H9 (cell line): ENCODE measurements around the gene POFUT2. TPM values are rescaled to one million over a fixed set of nuclear protein-coding genes. Genes with fewer than 3 reads are reported as not detected.

Experiments used
- DNase-seq: peaks from one replicate; pipeline ENCODE4 v3.0.0-alpha.2; 2017
- H2AFZ ChIP-seq: one replicate; pipeline ENCODE4 v1.6.1; 2013; ENCODE audit warnings: mild to moderate bottlenecking, low read length, control low read depth, moderate library complexity
- H2AK5ac ChIP-seq: 2 replicates; pipeline ENCODE4 v1.6.1; 2013; ENCODE audit warnings: low read length, control low read depth, mixed read lengths; ENCODE audit not compliant: insufficient read length
- H2BK120ac ChIP-seq: one replicate; pipeline ENCODE4 v1.6.1; 2013; ENCODE audit warnings: low read depth, mild to moderate bottlenecking, low read length, control low read depth, inconsistent platforms; ENCODE audit not compliant: poor library complexity, severe bottlenecking
- H2BK12ac ChIP-seq: 2 replicates; pipeline ENCODE4 v1.6.1; 2013; ENCODE audit warnings: low read length, control low read depth, mixed read lengths, low read depth; ENCODE audit not compliant: insufficient read length
- H2BK15ac ChIP-seq: 2 replicates; pipeline ENCODE4 v1.6.1; 2013; ENCODE audit warnings: low read depth, low read length, control low read depth
- H2BK20ac ChIP-seq: one replicate; pipeline ENCODE4 v1.6.1; 2013; ENCODE audit warnings: low read depth, mild to moderate bottlenecking, low read length, control low read depth, inconsistent platforms; ENCODE audit not compliant: poor library complexity, severe bottlenecking
- H2BK5ac ChIP-seq: 2 replicates; pipeline ENCODE4 v1.6.1; 2013; ENCODE audit warnings: low read length, control low read depth, mixed read lengths; ENCODE audit not compliant: insufficient read length
- H3K14ac ChIP-seq: 2 replicates; pipeline ENCODE4 v1.6.1; 2013; ENCODE audit warnings: low read length, control low read depth; ENCODE audit not compliant: insufficient read depth
- H3K18ac ChIP-seq: 2 replicates; pipeline ENCODE4 v1.6.1; 2013; ENCODE audit warnings: low read depth, mild to moderate bottlenecking, mixed read lengths, low read length, control low read depth; ENCODE audit not compliant: insufficient read length
- H3K23ac ChIP-seq: 2 replicates; pipeline ENCODE4 v1.6.1; 2013; ENCODE audit warnings: low read length, control low read depth, mixed read lengths, low read depth; ENCODE audit not compliant: insufficient read length
- H3K23me2 ChIP-seq: 2 replicates; pipeline ENCODE4 v1.6.1; 2013; ENCODE audit warnings: low read depth, mild to moderate bottlenecking, mixed read lengths, low read length, control low read depth; ENCODE audit not compliant: insufficient read length, poor library complexity, severe bottlenecking
- H3K27ac ChIP-seq: 2 replicates; pipeline ENCODE4 v1.5.1; 2013; ENCODE audit warnings: low read length, control low read depth, mixed read lengths, low read depth; ENCODE audit not compliant: insufficient read length
- H3K27me3 ChIP-seq: 2 replicates; pipeline ENCODE4 v1.6.1; 2013; ENCODE audit warnings: low read length, control low read depth, inconsistent platforms; ENCODE audit not compliant: insufficient read depth
- H3K4ac ChIP-seq: 2 replicates; pipeline ENCODE4 v1.6.1; 2013; ENCODE audit warnings: low read depth, mild to moderate bottlenecking, control low read depth, inconsistent platforms, low read length, moderate library complexity
- H3K4me1 ChIP-seq: 2 replicates; pipeline ENCODE4 v1.6.1; 2013; ENCODE audit warnings: low read length, control low read depth, inconsistent platforms; ENCODE audit not compliant: insufficient read depth
- H3K4me2 ChIP-seq: 2 replicates; pipeline ENCODE4 v1.6.1; 2013; ENCODE audit warnings: low read length, control low read depth, mixed read lengths; ENCODE audit not compliant: insufficient read length, insufficient read depth
- H3K56ac ChIP-seq: 2 replicates; pipeline ENCODE4 v1.6.1; 2013; ENCODE audit warnings: low read depth, mild to moderate bottlenecking, mixed read lengths, low read length, control low read depth; ENCODE audit not compliant: insufficient read length
- H3K79me1 ChIP-seq: 2 replicates; pipeline ENCODE4 v1.6.1; 2013; ENCODE audit warnings: low read depth, mild to moderate bottlenecking, moderate library complexity, low read length, control low read depth, inconsistent platforms; ENCODE audit not compliant: insufficient read depth, poor library complexity, severe bottlenecking
- H3K79me2 ChIP-seq: 2 replicates; pipeline ENCODE4 v1.6.1; 2013; ENCODE audit warnings: low read length, control low read depth, inconsistent platforms; ENCODE audit not compliant: insufficient read depth
- H3K9ac ChIP-seq: 2 replicates; pipeline ENCODE4 v1.6.1; 2013; ENCODE audit warnings: low read length, control low read depth, mixed read lengths; ENCODE audit not compliant: insufficient read length; ENCODE audit errors: extremely low read depth
- H3K9me3 ChIP-seq: one replicate; pipeline ENCODE4 v1.6.1; 2013; ENCODE audit warnings: low read depth, low read length, inconsistent platforms; ENCODE audit not compliant: control insufficient read depth
- H3T11ph ChIP-seq: one replicate; pipeline ENCODE4 v1.6.1; 2013; ENCODE audit warnings: mild to moderate bottlenecking, low read length, control low read depth, inconsistent platforms
- H4K20me1 ChIP-seq: one replicate; pipeline ENCODE4 v1.6.1; 2013; ENCODE audit not compliant: control insufficient read depth, insufficient read length, insufficient read depth
- H4K5ac ChIP-seq: 2 replicates; pipeline ENCODE4 v1.6.1; 2013; ENCODE audit warnings: low read depth, mild to moderate bottlenecking, mixed read lengths, low read length, control low read depth; ENCODE audit not compliant: insufficient read length
- H4K8ac ChIP-seq: replicated peaks from 2 replicates; pipeline ENCODE4 v1.6.1; 2013; ENCODE audit warnings: low read length, control low read depth, mixed read lengths, low read depth; ENCODE audit not compliant: insufficient read length
- H4K91ac ChIP-seq: 2 replicates; pipeline ENCODE4 v1.6.1; 2013; ENCODE audit warnings: low read depth, mild to moderate bottlenecking, moderate library complexity, mixed read lengths, low read length, control low read depth; ENCODE audit not compliant: insufficient read length
- H3K27ac Mint-ChIP-seq, 3 experiments: 2 replicates in 2 of 3; 3 replicates in 1 of 3; pipeline ENCODE4 v1.8.0; 2020 to 2021; ENCODE audit warnings: mixed read lengths in 3 of 3, mild to moderate bottlenecking in 1 of 3, moderate library complexity in 1 of 3
- H3K27me3 Mint-ChIP-seq: 2 replicates; pipeline ENCODE4 v1.8.0; 2021; ENCODE audit warnings: low read depth, mild to moderate bottlenecking, moderate library complexity, mixed read lengths
- H3K36me3 Mint-ChIP-seq, 3 experiments: 2 replicates in 2 of 3; 3 replicates in 1 of 3; pipeline ENCODE4 v1.8.0; 2020 to 2021; ENCODE audit warnings: low read depth in 3 of 3, mixed read lengths in 3 of 3; ENCODE audit not compliant: insufficient read depth in 1 of 3
- H3K4me1 Mint-ChIP-seq, 2 experiments: 2 replicates each; pipeline ENCODE4 v1.8.0; 2020; ENCODE audit warnings: mixed read lengths in 2 of 2
- H3K4me3 Mint-ChIP-seq, 2 experiments: 2 replicates in 1 of 2; 3 replicates in 1 of 2; pipeline ENCODE4 v1.8.0; 2020 to 2021; ENCODE audit warnings: mild to moderate bottlenecking in 2 of 2, mixed read lengths in 2 of 2, moderate library complexity in 1 of 2
- H3K9me3 Mint-ChIP-seq, 2 experiments: 2 replicates in 1 of 2; 3 replicates in 1 of 2; pipeline ENCODE4 v1.8.0; 2020; ENCODE audit warnings: mild to moderate bottlenecking in 2 of 2, mixed read lengths in 2 of 2, moderate library complexity in 1 of 2
- WGBS: extraction: QIAGEN DNeasy Blood & Tissue Kit; methylation state at CpG from one replicate; pipeline ENCODE4 v1.1.7; 2013; ENCODE audit warnings: missing lambda C conversion rate, low lambda C conversion rate, mixed read lengths; ENCODE audit not compliant: insufficient read length; ENCODE audit errors: extremely low coverage; 5-methylcytosine and 5-hydroxymethylcytosine counted together
- total RNA-seq: library from RNA; stranded (reverse); gene quantifications from 2 replicates; pipeline ENCODE4 v1.2.1, GENCODE V29; 2021
- TF ChIP-seq, protein P1 (sequence below): fragments of 200-600 bp; sonication (generic); conservative IDR thresholded peaks from 3 replicates; pipeline ENCODE4 v1.8.0; 2021; ENCODE audit warnings: antibody characterized with exemption, mild to moderate bottlenecking

The POFUT2 gene
- total RNA-seq, 1 experiment from 2014 or later = 34.8 TPM

DNA sequence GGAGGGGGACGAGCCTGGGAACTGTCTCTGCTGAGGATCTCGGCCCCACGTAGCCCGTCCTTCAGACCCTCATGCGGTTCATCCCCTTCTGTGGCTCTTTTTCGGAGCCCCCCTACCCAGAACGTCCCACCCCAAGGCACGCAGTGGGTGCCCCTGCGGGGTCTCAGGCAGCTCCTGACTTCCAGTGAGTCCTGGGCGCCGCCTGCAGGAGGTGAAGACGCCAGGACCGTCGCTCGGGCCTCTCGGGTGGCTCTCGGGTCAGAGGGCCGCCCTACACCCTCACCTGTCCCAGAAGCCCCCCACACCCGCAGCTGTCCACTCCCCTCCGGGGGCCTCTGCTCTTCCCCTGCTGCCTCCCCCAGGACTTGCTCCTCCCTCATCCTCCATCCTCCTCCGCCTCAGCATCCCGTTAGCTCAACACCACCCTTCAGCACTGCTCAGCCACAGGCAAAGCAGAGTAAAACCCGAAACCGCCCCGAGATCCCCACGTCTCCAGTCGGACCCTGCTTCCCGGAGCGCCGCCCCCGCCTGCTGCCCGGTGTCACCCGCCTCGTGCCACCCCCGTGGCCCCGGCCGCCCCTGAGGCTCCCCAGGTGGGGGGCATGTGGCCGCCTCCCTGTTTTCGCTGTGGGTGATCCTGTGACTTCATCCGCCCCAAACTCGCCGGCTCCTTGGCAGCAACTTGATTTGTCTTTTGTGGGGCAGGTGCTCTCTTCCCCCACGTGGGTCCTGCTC, 13.3 kb upstream of the POFUT2 start:
- Mint-ChIP-seq H3K9me3 (no peaks in the 10 kb centered on the region), H3K4me1 (peaks cover 4% of the 10 kb centered on the region in 2 experiments; a peak in 3 of 4 replicates), H3K36me3 (no peaks in the 10 kb centered on the region), H3K27me3 (peaks cover 2% of the 10 kb centered on the region; the same call in 1 of the 2 replicates), H3K4me3 (no peak overlapping the region), H3K27ac (0 out of 7 replicates have a peak overlapping the region, but pooled peaks of 2 of the 3 experiments have one; percentile 7 to 39)
- Histone ChIP-seq H2BK5ac (no peak overlapping the region), H3K23ac (no peak overlapping the region), H3K18ac (no peak overlapping the region), H2BK15ac (no peak overlapping the region; the same call in 1 of the 2 replicates), H3K9me3 (no peaks in the 10 kb centered on the region), H3K23me2 (no peaks in the 10 kb centered on the region), H4K8ac (no peak overlapping the region), H3K79me2 (no peaks in the 10 kb centered on the region), H3K4me1 (no peaks in the 10 kb centered on the region), H2AFZ (no peak overlapping the region), H3K79me1 (no peaks in the 10 kb centered on the region), H4K20me1 (no peaks in the 10 kb centered on the region), H3K14ac (no peak overlapping the region; the same call in 1 of the 2 replicates), H3K27me3 (no peaks in the 10 kb centered on the region), H3K4me2 (no peak overlapping the region), H3T11ph (no peak overlapping the region), H2BK20ac (no peak overlapping the region), H3K27ac (no peak overlapping the region), H2BK12ac (no peak overlapping the region), H3K9ac (no peak overlapping the region), H2BK120ac (no peak overlapping the region), H2AK5ac (no peak overlapping the region), H3K56ac (no peak overlapping the region), H4K5ac (no peak overlapping the region), H4K91ac (no peak overlapping the region), H3K4ac (no peak overlapping the region; the same call in 1 of the 2 replicates)
- no CpG with 5 or more reads among the region's 43 CpGs for WGBS
- DNase-seq = no peak
- TF ChIP-seq, protein P1, sequence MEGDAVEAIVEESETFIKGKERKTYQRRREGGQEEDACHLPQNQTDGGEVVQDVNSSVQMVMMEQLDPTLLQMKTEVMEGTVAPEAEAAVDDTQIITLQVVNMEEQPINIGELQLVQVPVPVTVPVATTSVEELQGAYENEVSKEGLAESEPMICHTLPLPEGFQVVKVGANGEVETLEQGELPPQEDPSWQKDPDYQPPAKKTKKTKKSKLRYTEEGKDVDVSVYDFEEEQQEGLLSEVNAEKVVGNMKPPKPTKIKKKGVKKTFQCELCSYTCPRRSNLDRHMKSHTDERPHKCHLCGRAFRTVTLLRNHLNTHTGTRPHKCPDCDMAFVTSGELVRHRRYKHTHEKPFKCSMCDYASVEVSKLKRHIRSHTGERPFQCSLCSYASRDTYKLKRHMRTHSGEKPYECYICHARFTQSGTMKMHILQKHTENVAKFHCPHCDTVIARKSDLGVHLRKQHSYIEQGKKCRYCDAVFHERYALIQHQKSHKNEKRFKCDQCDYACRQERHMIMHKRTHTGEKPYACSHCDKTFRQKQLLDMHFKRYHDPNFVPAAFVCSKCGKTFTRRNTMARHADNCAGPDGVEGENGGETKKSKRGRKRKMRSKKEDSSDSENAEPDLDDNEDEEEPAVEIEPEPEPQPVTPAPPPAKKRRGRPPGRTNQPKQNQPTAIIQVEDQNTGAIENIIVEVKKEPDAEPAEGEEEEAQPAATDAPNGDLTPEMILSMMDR = no peak
